8988T (cell line): ENCODE measurements around the gene FCHO2.
A peak's percentile ranks its signal among the peaks of the same experiment; 100 is the strongest.

ENCODE experiments used
- DNase-seq: peaks from one replicate; pipeline ENCODE4 v3.0.0; 2011

FCHO2 gene

DNA sequence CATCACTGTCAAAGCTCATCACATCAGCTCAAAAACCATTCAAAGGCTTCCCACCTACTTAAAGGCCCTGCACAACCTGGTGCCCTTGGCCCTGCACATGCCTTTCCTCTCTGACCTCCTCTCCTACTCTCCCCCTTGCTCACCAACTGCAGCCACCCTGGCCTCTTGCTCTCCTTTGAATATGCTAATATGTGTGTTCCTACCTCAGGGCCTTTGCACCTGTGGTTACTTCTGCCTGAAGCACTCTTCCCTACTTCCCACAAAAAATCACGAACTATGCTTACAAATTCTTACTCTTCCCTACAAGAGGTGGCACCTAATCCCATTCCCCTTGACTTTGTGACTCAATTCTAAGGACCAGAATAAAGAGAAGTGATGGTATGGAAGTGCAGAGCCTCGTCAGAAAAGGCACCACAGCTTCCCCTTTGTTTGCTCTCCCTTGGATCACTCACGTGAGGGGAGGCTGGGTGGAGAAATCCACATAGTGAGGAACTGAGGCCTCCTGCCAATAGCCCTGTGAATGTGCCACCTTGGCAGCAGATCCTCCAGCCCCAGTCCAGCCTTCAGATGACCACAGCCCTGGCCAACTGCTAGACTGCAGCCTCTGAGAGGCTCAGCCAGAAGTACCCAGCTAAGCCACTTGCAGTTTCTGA lies 161.4 kb downstream of the FCHO2 start:
- no peak for DNase-seq

DNA sequence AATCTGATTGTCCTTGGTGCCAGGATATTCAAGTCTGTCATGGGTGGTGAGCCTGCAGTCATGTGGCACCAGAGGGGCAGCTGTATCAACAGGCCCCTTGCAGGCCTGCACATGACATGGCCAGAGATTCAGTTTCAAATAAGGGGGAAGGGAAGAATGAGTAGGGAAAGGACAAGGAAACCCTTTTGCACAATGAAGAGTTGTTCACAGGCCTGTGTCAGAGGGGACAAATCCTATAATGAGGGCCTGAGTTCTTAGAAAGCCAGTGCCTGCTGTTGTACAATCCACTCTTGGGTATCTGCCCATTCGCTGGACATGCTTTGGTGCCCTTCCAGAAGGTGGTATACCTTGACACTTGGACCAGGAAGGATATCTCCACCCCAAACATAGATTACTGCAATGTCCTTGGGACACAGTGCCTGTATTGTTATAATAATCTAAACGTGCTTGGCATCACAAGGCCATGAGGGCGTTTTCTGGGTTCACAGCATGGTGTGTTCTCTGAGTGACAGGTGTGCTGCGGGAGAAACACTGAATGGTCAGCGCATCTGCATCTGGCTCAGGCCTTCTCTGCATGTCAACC lies 162.6 kb downstream of the FCHO2 start:
- DNase-seq: no peak

DNA sequence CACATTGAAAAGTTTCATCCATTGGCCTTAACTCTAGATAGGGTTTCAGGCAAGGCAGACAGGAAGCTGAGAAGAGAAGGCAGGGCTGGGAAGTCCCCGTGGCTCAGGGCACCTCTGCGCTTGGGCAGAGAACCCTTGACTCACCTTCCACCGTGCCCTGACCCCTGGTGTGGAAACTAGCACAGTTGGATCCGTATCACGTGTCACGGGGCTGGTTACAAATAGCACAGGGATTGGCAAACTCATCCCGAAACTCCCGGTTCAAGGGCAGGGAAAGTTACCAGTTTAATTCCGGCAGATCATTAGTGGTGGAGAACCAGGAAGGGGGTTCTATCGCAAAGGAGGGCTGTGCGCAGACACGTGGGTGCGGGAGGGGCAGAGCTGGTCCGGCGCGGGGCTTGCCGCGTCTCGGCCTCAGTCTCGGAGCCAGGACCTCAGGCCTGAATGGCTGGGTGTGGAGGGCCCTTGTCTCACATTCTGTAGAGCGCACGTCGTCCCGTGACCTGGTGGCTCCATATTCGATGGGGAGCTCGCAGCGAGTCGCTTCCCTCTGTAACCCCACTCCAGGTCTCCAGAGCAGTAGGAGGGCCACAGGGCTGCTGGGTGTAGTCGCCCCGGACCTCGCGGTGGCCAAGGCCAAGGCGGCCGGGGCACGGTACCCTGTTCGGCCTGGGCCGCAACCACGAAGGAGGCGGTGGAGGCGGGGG lies 163.8 kb downstream of the FCHO2 start:
- no peak for DNase-seq

DNA sequence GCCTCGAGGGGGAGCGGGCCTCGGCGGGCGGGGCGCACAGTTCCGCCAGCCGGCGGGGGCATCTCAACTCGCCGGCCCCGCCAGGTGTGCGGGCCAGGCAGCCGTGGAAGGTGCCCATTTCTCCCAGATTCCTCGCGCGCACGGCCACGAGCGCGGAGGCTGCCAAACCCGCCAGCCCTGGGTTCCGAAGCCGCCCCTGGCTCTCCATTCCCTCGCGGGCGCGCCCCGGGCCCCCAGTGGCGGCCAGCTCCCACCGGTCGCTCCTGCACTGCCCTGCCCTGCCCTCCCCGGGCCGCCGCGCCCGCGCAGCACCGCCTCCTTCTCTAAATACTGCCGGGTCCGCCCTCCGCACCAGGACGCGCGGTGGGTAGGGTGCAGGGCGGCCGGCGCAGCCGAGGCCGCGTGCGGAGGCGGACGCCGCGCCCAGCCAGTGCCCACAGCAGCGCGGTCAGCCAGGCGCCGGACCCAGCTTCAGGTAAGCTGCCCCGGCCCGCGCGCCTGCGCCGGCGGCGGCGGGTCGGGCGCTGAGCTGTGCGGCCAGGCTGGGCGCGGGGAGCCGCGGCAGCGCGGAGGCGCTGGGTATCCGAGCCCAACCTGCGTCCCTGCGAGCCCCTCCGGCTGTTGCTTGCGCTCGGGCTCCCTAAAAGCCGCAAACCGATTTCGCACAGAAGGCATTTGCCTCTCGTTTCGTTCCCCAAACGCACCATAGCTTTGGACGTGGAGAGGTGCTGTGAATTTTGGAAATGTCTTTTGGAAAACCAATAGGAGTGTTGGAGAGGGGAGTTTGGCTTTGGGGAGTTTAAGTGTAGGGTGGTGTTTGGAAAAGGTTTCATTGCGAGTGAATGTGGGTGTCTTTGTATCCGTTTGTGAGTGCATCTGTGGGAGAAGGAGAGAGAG lies 164.6 kb downstream of the FCHO2 start, which contains the start of gene TMEM171:
Gene TMEM171, plus strand, starts transcription at position 354 of the 897 bp plus-strand sequence. CDS start 2,799 bp downstream, outside the sequence.
- peak; percentile 78 for DNase-seq

DNA sequence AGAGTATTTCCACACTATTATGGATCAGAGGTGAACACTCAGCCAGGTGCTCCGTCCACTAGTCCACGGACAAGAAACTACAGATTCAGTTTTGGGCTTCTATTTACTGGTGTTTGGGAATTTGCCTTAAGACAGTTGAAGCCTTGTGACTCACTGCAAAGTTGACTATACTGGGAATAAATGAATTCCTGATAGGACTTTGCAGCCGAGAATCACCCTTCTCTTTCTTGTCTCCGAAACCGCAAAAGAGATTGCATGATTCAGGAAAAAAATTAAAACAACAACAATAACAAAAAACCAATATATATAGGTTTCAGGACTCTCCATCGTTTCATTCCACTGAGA lies 165.2 kb downstream of the FCHO2 start:
- no peak for DNase-seq

DNA sequence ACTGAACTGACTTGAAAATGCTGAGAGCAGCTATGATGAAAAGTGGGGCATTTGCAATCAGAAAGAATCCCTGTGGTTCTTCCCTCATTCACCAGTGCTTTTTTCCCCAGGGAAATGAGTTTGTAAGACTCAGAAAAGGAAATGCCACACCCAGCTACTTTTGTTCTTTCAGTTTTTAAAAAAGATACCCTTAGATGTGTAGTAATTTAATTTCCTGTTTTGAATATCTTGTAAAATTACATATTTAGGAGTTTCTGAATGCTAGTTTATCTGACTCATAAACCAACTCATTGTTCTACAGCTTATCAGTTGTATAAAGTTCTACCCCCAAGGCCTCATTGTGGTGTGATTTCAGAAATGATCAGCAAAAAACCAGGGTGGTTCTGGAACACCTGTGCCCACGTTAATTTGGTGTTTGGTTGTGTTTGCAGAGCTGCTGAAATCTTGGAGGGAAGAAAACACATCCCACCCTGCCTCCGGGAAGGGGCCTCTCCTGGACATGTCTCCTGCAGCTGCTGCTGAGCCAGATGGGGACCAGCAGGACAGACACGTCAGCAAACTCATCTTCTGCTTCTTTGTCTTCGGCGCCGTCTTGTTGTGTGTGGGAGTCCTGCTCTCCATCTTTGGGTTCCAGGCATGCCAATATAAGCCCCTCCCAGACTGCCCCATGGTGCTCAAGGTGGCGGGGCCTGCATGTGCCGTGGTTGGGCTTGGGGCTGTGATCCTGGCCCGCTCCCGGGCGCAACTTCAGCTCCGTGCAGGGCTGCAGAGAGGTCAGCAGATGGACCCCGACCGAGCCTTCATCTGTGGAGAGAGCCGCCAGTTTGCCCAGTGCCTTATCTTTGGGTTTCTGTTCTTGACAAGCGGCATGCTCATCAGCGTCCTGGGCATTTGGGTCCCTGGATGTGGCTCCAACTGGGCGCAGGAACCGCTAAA lies 167.3 kb downstream of the FCHO2 start:
- no peak for DNase-seq

DNA sequence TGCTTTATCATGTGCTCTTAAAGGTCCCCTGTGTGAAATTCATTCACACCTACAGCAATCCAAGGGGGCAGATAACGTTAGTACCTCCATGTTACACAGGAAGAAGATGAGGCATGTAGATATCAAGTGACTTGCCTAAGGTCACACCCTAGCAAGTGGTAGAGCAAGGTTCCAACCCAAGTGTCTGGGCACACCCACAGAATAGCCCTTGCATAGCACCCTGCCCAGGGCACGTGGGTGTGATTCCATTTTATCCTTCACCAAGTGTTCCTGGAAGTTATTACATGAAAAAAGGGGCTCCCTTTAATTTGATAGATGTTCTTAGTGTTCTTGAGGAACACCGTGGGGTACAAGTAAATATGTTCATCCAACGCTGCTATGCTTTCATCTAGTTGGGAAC lies 169.4 kb downstream of the FCHO2 start:
- DNase-seq: no peak

DNA sequence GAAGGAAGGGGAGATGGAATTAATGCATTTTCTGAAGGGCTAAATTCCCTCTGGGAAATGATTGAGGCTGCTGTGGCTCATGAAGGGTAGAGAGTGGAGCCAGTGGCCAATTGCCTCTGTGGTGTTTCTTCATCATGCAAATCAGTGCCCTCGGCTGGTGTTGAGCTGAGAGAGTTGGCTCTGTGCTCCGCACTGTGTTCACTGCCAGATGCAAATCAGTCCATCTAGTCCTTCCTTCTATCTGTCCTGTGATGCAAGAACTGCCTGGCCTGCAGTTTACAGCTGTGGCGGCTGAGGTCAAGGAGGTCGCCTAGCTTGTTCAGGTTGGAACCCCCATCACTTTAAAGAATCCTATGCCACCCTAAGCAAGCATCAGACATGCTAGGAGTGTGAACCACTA lies 170.5 kb downstream of the FCHO2 start:
- DNase-seq: no peak

DNA sequence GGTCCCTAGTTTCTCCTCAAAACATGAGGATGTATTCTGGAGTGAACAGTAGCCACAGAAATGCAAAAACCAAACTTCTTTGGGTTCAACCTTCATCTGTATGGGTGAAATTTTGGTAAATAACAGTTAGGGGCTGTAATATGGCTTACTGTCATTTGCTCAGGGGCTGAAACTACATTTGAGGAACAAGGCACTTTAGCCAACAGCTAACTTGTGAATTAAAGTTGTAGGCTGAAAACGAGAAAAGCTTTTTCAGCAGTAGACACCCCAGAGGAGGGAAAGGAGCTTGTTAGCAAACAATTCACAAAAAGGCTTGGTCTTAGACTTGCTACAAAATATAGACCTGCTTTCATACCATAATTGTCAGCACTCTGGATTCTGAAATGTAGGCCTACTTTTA lies 171.1 kb downstream of the FCHO2 start:
- no peak for DNase-seq

DNA sequence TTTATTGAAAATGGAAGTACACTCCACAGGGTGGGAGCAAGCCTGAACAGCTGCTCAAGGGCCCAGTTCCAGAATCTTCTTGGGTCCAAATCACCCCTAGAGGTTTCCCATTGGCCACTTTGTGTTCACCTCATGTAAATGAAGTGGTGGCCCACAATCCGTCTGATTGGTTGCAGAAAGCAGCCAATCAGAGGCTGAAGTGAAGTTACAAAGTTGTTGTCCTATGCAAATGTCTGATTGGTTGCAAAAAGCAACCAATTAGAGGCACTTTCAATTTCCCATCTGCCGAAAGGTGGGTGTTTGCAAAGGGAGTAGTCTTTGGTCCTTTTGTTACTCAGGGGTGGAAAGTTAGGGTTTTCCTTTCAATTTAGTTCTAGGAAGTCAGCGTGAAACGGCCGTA lies 173.3 kb downstream of the FCHO2 start:
- DNase-seq: no peak

DNA sequence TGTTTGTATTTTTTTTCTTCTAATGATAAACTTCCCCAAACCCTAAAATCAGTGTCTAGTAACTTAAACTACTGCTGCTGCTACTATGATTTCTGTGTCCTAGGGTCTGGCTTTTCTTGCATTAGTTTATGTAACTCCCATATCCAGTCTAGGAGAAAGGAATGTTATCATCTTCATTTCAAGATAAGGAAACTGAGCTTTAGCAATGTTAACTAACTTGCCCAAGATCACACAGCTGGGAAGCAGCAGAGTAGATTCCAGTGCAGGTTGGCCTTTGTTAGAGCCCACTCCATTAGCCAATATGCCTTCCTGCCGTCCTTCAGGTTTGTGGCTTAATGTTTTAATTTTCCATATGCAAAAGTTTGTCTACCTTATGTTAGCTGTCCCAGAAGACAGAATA lies 175.0 kb downstream of the FCHO2 start:
- DNase-seq: no peak

DNA sequence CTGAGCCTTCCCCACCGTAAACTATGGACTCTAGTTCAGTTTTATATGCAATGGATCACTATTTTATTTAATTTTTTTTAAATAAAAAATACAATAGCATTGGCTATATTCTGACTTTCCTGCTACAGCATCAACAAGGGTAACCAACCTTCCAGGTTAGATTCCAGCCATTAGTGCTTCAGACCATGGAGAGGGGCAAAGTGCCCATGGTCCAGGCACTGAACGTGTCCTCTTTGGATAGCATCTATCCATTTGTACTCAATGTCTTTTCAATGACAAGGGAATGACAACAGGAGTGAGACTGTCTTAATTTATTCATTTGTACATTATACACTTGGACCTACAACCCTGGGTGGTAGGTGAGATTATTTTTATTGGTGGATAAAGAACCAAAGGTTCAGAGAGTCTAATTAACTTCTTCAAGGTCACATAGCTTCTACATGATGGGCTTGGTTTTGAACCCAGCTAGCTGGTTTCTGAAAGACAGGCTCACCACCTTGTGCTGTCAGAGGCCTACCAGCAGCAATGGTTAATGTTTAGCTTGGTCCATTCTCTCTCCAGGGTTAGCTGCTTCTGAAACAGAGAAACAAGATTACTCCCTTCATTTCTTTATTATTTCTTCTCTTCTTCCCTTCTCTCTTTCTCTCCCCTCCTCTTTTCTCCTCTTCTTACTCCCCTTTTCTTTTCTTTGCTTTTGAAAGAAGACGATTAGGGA lies 176.0 kb downstream of the FCHO2 start:
- no peak for DNase-seq

DNA sequence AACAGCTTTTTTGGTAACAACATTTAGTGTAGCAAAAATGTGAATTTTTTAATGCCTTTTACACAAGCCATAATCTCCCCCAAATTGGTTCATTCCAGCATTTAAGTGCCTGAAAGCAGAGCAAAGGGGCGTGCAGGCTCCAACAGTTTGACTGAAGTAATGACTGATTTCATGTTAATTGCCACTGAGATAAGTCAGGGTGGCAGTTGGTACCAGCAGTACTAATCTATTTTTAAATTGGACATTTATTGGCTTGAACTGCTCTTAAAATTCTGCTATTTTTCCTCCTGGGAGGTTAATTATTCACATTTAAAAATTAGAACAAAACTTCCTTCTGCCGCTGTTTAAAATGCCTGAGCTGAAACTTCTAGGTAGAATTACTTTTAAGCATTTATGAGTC lies 176.9 kb downstream of the FCHO2 start:
- DNase-seq: no peak

DNA sequence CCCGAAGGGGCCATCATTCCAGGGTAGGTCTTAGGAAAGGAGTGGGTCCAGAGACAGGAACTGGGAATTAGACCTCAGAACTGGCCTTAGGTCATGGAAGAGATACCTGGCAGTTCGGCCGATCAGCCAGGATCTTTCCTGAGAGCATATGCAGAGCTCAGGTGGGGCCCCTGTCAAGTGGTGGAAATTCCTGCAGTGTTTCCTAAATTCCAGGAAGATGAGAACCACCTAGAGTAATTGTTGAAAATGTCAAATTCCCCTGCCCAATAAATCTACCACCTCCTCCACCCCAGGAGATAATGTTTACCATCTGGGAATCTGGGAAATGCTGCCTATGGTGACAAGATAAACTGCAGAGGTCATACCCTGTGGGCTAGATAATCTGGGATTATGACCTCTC lies 179.2 kb downstream of the FCHO2 start:
- no peak for DNase-seq

DNA sequence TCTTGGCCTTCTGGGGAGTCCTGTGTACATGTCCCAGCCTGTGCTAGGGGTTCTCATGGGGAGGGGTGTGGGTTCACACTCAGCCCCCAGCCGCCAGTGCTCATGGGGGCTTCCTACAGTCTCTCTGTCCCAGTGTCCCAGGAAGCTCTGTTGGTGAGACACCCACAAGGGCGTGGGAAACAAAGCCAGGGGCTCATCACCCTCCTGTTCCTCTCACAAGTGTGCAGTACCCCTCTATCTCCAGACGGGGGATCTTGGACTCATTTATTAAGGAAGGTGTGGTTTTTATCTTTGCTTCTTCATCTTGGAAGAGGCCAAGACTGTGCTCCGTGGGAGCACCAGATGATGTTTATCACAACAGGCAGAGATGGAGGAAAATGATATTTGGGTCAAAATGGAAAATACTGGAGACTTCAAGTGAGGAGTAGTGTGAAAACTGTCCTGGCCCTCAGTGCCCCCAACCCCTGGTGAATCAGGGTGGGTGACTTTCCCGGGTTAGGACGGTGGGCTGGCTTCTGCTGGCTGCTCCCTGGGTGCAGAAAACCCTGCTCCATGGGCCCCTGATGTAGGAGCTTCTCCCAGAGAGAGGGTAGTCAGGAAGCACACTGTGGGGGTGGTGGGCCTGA lies 179.7 kb downstream of the FCHO2 start:
- peak; percentile 56 for DNase-seq

DNA sequence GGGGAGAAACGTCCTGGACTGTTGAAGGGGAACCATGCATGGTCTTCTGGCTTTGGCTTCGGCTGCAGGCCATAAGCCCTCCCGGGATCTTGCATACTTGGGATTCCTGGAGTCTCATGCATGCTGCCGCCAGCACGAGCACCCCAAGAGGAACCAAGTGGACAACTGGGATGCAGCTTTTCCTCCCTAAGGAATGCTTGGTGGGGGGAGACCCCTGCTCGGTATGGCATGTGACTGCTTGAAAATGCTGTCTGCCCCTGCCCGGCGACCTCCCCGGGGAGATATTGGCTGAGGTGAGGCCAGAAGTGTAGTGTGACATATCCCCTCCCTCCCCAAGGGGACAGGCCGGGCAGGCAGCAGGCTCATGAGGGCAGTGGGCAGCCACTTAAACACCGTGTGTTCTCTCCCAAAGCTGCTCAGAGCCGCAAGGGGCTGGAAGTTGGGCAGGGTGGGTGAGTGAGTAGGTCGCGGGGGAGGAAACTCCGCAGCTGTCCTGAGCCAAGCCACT lies 180.3 kb downstream of the FCHO2 start:
- DNase-seq: no peak

DNA sequence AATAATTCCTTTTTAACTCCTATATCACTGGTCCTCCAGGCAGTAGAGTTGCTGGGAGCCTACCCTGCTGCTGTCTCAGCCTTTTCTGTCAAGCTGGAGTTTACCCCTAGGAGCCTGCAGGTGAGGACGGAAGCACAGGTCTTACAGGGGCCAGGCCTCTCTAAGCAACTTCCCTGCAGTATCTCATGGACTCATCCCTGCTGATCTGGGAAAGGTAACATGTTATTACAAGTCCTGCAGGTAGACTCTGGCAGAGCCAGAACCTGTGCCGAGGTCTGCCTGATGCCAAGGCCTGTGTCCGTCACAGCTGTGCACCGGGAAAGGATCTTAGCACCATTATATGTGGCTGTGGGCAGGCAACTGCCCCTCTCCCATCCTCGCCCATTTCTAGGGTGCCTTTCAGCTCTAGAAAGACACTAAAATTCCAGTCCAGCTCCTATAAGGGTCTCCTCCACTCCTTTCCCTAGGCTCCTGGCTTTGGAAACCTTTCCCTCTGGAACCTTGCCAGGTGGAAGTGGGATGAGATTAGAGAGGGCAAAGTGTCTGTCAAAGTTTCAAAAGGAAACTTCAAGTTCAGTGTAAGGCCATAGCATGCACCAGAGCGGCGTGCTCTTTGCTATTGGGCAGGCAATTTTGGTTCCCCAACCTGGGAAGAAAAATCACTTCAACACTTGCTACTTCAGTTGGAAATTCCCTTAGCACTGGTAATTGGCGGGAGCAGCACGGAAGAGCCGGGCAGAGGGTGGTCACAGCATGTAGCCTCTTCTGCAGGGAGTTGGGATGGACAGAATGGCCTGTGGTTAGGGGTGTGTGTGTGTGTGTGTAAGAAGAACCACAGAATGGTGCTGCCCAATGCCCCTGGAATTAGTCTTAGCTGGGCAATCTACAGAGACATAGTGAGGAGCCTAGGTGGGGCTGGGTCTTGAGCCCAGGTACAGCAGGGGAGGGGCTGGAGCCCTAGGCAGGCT lies 182.0 kb downstream of the FCHO2 start:
- no peak for DNase-seq

DNA sequence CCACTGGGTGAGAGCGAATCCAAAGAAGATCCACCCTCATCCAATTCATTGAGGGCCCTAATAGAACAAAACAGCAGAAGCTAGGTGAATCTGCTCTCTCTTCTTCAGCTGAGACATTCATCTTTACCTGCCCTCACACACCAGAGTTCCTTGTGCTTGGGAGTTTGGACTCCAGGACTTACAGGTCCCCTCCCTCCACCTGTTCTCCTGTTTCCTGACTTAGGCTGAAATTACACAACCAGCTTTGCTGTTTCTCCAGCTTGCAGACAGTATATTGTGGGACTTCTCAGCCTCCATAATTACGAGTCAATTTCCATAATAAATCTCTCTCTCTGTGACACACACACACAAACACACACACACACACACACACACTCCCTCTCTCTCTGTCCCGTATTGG lies 183.6 kb downstream of the FCHO2 start:
- DNase-seq: no peak
